GM12878 (cell line): ENCODE measurements around the gene NFATC1. TPM values are rescaled to one million over a fixed set of nuclear protein-coding genes. Genes with fewer than 3 reads are reported as not detected.

Experiments
- ATAC-seq: fragments of 200-7000 bp; cut with Tn5 transposase; 3 replicates; pipeline ENCODE4 v1.9.1; 2020; ENCODE audit warnings: mild to moderate bottlenecking, moderate library complexity
- BruUV-seq: library from RNA; stranded (reverse); fragments of 400-500 nt; replicated peaks from 2 replicates; lab custom pipeline; 2021; lab: Mats Ljungman, UMichigan
- CTCF ChIA-PET: fragments of 300-600 bp; sonication (Branson Sonifier 250); formaldehyde crosslinking; extraction: SDS; loops from one replicate; lab custom pipeline; 2021; ENCODE audit warnings: inconsistent platforms; lab: Yijun Ruan, JAX
- POLR2A ChIA-PET: fragments of 350-600 bp; formaldehyde crosslinking; extraction: SDS; loops from one replicate; lab custom pipeline; 2021; ENCODE audit warnings: inconsistent platforms; lab: Charles Lee
- RAD21 ChIA-PET: fragments of 300-600 bp; sonication (Branson Sonifier 250); formaldehyde crosslinking; loops from one replicate; lab custom pipeline; 2023; ENCODE audit warnings: antibody characterized with exemption; ENCODE audit not compliant: unreplicated experiment; lab: Charles Lee
- SMC1A ChIA-PET: fragments of 300-600 bp; sonication (Branson Sonifier 250); formaldehyde crosslinking; loops from one replicate; lab custom pipeline; 2023; ENCODE audit not compliant: unreplicated experiment, uncharacterized antibody; lab: Charles Lee
- DNase-seq: peaks from one replicate; pipeline ENCODE4 v3.0.0-alpha.2; 2011; ENCODE audit warnings: low read depth, low spot score
- FAIRE-seq: peaks from 3 replicates; lab custom pipeline; 2011; peaks lifted over from hg19 to GRCh38; lab: Jason Lieb, UNC
- H2AFZ ChIP-seq: 2 replicates; pipeline ENCODE4 v1.6.0; 2011; ENCODE audit warnings: low read depth, low read length, control low read depth; ENCODE audit not compliant: control insufficient read depth
- H3K27ac ChIP-seq: 2 replicates; pipeline ENCODE4 v1.5.1; 2011; ENCODE audit warnings: control low read depth; ENCODE audit not compliant: control insufficient read depth, insufficient read depth
- H3K27me3 ChIP-seq, 2 experiments: replicated peaks in 1 of 2; 2 replicates each; pipeline versions ENCODE4 v1.6.0 to v1.6.1; 2011; ENCODE audit warnings: low read length in 1 of 2; ENCODE audit not compliant: control insufficient read depth in 2 of 2, insufficient read depth in 2 of 2
- H3K36me3 ChIP-seq, 2 experiments: 2 replicates each; pipeline ENCODE4 v1.5.1; 2011; ENCODE audit warnings: low read length in 1 of 2; ENCODE audit not compliant: control insufficient read depth in 2 of 2, insufficient read depth in 2 of 2
- H3K4me1 ChIP-seq: 2 replicates; pipeline ENCODE4 v1.6.1; 2011; ENCODE audit warnings: mild to moderate bottlenecking, low read length, moderate library complexity, mixed read lengths; ENCODE audit not compliant: control insufficient read depth, insufficient read depth
- H3K4me2 ChIP-seq: 2 replicates; pipeline ENCODE4 v1.6.0; 2011; ENCODE audit warnings: control low read depth; ENCODE audit not compliant: control insufficient read depth, insufficient read depth
- H3K4me3 ChIP-seq: fragments of 200-600 bp; sonication (generic); 2 replicates; pipeline ENCODE4 v1.5.1; 2016
- H3K79me2 ChIP-seq: 2 replicates; pipeline ENCODE4 v1.6.0; 2011; ENCODE audit warnings: low read length; ENCODE audit not compliant: control insufficient read depth, insufficient read depth
- H3K9ac ChIP-seq: 2 replicates; pipeline ENCODE4 v1.8.0; 2011; ENCODE audit warnings: low read length, control low read depth, mixed read lengths; ENCODE audit not compliant: control insufficient read depth, insufficient read depth
- H3K9me3 ChIP-seq: replicated peaks from 3 replicates; pipeline ENCODE4 v1.5.1; 2011; ENCODE audit warnings: mild to moderate bottlenecking, low read length; ENCODE audit not compliant: control insufficient read depth, insufficient read depth
- H4K20me1 ChIP-seq: 2 replicates; pipeline ENCODE4 v1.6.0; 2011; ENCODE audit not compliant: control insufficient read depth, insufficient read depth
- ESRRA ChIP-seq: IDR thresholded peaks from 2 replicates; pipeline ENCODE4 v1.6.1; 2012; ENCODE audit warnings: mild to moderate bottlenecking, low read length, improper control_type of control experiment
- EZH2 ChIP-seq: IDR thresholded peaks from 2 replicates; pipeline ENCODE4 v1.6.1; 2012; ENCODE audit warnings: low read depth, mild to moderate bottlenecking, control low read depth, inconsistent platforms, low read length, borderline replicate concordance; ENCODE audit not compliant: control insufficient read depth
- FOXK2 ChIP-seq: fragments of 450-650 bp; IDR thresholded peaks from 2 replicates; pipeline ENCODE4 v1.6.1; 2017; ENCODE audit warnings: mild to moderate bottlenecking, moderate library complexity
- HSF1 ChIP-seq: fragments of 150-350 bp; IDR thresholded peaks from 2 replicates; pipeline ENCODE4 v1.6.1; 2014; ENCODE audit warnings: mild to moderate bottlenecking, low read depth, low read length
- IKZF1 ChIP-seq: fragments of 450-650 bp; conservative IDR thresholded peaks from 2 replicates; pipeline ENCODE4 v1.6.1; 2017; ENCODE audit warnings: antibody characterized with exemption, mild to moderate bottlenecking
- KAT2A ChIP-seq: conservative IDR thresholded peaks from 2 replicates; pipeline ENCODE4 v1.6.1; 2011; ENCODE audit warnings: low read depth, low read length; ENCODE audit not compliant: control insufficient read depth
- PML ChIP-seq: IDR thresholded peaks from 2 replicates; pipeline ENCODE4 v1.6.1; 2012; ENCODE audit warnings: low read length, inconsistent platforms
- ZNF622 ChIP-seq: fragments of 450-650 bp; IDR thresholded peaks from 2 replicates; pipeline ENCODE4 v1.6.1; 2017; ENCODE audit warnings: mild to moderate bottlenecking, inconsistent platforms
- WGBS: methylation state at CpG from one replicate; pipeline ENCODE4 v1.1.6; 2016; ENCODE audit warnings: low lambda C conversion rate; ENCODE audit not compliant: insufficient replicate concordance, insufficient coverage; ENCODE audit errors: missing lambda C conversion rate; 5-methylcytosine and 5-hydroxymethylcytosine counted together
- in situ Hi-C: fragments of 300-500 bp; cut with MboI; formaldehyde crosslinking; loops from 9 replicates; pipeline ENCODE4 v1.14.3; 2018; ENCODE audit warnings: mixed read lengths
- intact Hi-C: fragments of 100-400 bp; cut with micrococcal nuclease; formaldehyde crosslinking; loops from one replicate; pipeline ENCODE4 v1.14.2; 2022; ENCODE audit not compliant: unreplicated experiment
- polyA plus RNA-seq, 11 experiments: library from polyadenylated mRNA; depleted of rRNA in 4 of 11; unstranded in 6 of 11; stranded (reverse) in 5 of 11; fragments of >200 nt; fragmentation: Nextera tagmentation in 4 of 11; fragmentation: Illumina TruSeq in 1 of 11; extraction: Ambion mirVana in 4 of 11; extraction: Trizol in 1 of 11; gene quantifications; 1 replicate in 1 of 11; 2 replicates in 10 of 11; pipeline versions ENCODE4 v1.2.1 to v1.2.3, GENCODE V29; 2011 to 2016; ENCODE audit warnings: inconsistent platforms in 2 of 11, missing spikeins in 2 of 11, low read depth in 1 of 11
- total RNA-seq, 4 experiments: library from RNA; depleted of rRNA in 3 of 4; stranded (reverse); fragments of >200 nt in 3 of 4; fragmentation: Illumina TruSeq in 1 of 4; extraction: Trizol in 1 of 4; gene quantifications; 2 replicates each; pipeline versions ENCODE4 v1.2.1 to v1.2.3, GENCODE V29; 2013 to 2021

The NFATC1 gene
- total and polyA plus RNA-seq, 10 of the 15 experiments (the other 5 are each of a cell fraction or from before 2014, with no cell fraction given): 0.84 to 20.8 (median 5.1) TPM

GRCh38 chr18:79553154-79553553 is 157.4 kb downstream of the NFATC1 start (continued):
- TF ChIP-seq EZH2: no peak
- TF ChIP-seq, all 136 proteins: peak for 0

GRCh38 chr18:79553696-79554095 is 158.0 kb downstream of the NFATC1 start:
- TF ChIP-seq FOXK2 (no peak), KAT2A (no peak), HSF1 (no peak)
- in situ Hi-C loops: no loop called here
- CTCF ChIA-PET: no interaction called here
- no peak overlapping the region for H3K27ac ChIP-seq
- no peaks in the 10 kb centered on the region for H3K9me3 ChIP-seq
- H2AFZ ChIP-seq: no peak overlapping the region
- no peak overlapping the region for H3K4me2 ChIP-seq
- intact Hi-C loops: no loop called here
- no peaks in the 10 kb centered on the region for H3K36me3 ChIP-seq
- no TSS peak for BruUV-seq
- H3K9ac ChIP-seq: no peak overlapping the region
- no peak for FAIRE-seq
- no peak for ATAC-seq
- SMC1A ChIA-PET: no interaction called here
- H3K79me2 ChIP-seq: no peaks in the 10 kb centered on the region
- H3K27me3 ChIP-seq: no peaks in the 10 kb centered on the region
- WGBS: 77% methylated on average over 19 of the region's 25 CpGs
- POLR2A ChIA-PET: no interaction called here
- no peak overlapping the region for H3K4me3 ChIP-seq
- RAD21 ChIA-PET: no interaction called here
- H3K4me1 ChIP-seq: no peaks in the 10 kb centered on the region
- H4K20me1 ChIP-seq: no peaks in the 10 kb centered on the region
- DNase-seq: no peak

GRCh38 chr18:79554321-79554720 is 158.6 kb downstream of the NFATC1 start:
- WGBS: 54% methylated on average over 13 of the region's 13 CpGs
- no peak overlapping the region for H3K27ac ChIP-seq
- H3K4me3 ChIP-seq: no peak overlapping the region
- H3K4me1 ChIP-seq: no peaks in the 10 kb centered on the region
- no peaks in the 10 kb centered on the region for H4K20me1 ChIP-seq
- no peaks in the 10 kb centered on the region for H3K27me3 ChIP-seq
- SMC1A ChIA-PET: no interaction called here
- intact Hi-C loops: no loop called here
- no peaks in the 10 kb centered on the region for H3K79me2 ChIP-seq
- ATAC-seq (no peak), DNase-seq (no peak), FAIRE-seq (no peak)
- RAD21 ChIA-PET: no interaction called here
- no peak overlapping the region for H3K4me2 ChIP-seq
- in situ Hi-C loops: no loop called here
- no peaks in the 10 kb centered on the region for H3K36me3 ChIP-seq
- POLR2A ChIA-PET: no interaction called here
- BruUV-seq: no TSS peak
- H3K9me3 ChIP-seq: no peaks in the 10 kb centered on the region
- no peak overlapping the region for H3K9ac ChIP-seq
- TF ChIP-seq ZNF622: no peak
- TF ChIP-seq IKZF1: no peak
- TF ChIP-seq ESRRA: no peak
- no peak for TF ChIP-seq PML
- H2AFZ ChIP-seq: no peak overlapping the region
- CTCF ChIA-PET: no interaction called here
